Thoracic aorta (tissue), 2 donors: Measurements from ENCODE around the gene UBE2L3. TPM values are rescaled to one million over a fixed set of nuclear protein-coding genes. Genes with fewer than 3 reads are reported as not detected.
A peak's percentile ranks its signal among the peaks of the same experiment; 100 is the strongest.

Source experiments
- ATAC-seq: fragments of 150-250 bp; one replicate; pipeline ENCODE4 v1.8.0; 2017; ENCODE audit warnings: low read depth; ENCODE audit not compliant: insufficient number of reproducible peaks, low FRiP score
- DNase-seq: peaks from one replicate; pipeline ENCODE4 v3.0.0-alpha.2; 2020; ENCODE audit warnings: low spot score
- H3K27ac ChIP-seq, 2 donors: fragments of 200-600 bp; sonication (generic); 1 replicate in 1 of 2; 2 replicates in 1 of 2; pipeline ENCODE4 v1.5.1; 2016; ENCODE audit warnings: mild to moderate bottlenecking in 2 of 2, moderate library complexity in 2 of 2
- H3K27me3 ChIP-seq: fragments of 200-600 bp; sonication (generic); replicated peaks from 2 replicates; pipeline ENCODE4 v1.6.0; 2016; ENCODE audit warnings: mild to moderate bottlenecking; ENCODE audit not compliant: insufficient read depth
- H3K36me3 ChIP-seq: fragments of 200-600 bp; sonication (generic); one replicate; pipeline ENCODE4 v1.5.1; 2016
- H3K4me1 ChIP-seq, 2 donors: fragments of 200-600 bp; sonication (generic); 1 replicate in 1 of 2; 2 replicates in 1 of 2; pipeline versions ENCODE4 v1.5.1 to v1.6.0; 2016; ENCODE audit warnings: low read depth in 2 of 2, mild to moderate bottlenecking in 1 of 2; ENCODE audit not compliant: control insufficient read depth in 1 of 2
- H3K4me3 ChIP-seq: fragments of 200-600 bp; sonication (generic); 2 replicates; pipeline ENCODE4 v1.5.1; 2016; ENCODE audit warnings: mild to moderate bottlenecking
- H3K9me3 ChIP-seq: fragments of 200-600 bp; sonication (generic); 2 replicates; pipeline ENCODE4 v1.5.1; 2016
- total RNA-seq, 2 donors: library from RNA; depleted of rRNA; stranded (reverse); fragments of >200 nt; gene quantifications; one replicate each; pipeline versions ENCODE4 v1.1.0 to v1.2.3, GENCODE V29; 2016
- TF ChIP-seq, protein P1 (sequence below): fragments of 200-600 bp; sonication (generic); IDR thresholded peaks from one replicate; pipeline ENCODE4 v1.5.1; 2019; ENCODE audit warnings: antibody characterized with exemption

Gene UBE2L3
- total RNA-seq, 2 donors from 2014 or later: 33.8 to 38.3 TPM

GRCh38 chr22:21660904-21661303 lies 93.4 kb downstream of the UBE2L3 start:
- Histone ChIP-seq H3K36me3 (no peaks in the 10 kb centered on the region), H3K27ac (no peak overlapping the region), H3K4me3 (no peak overlapping the region), H3K4me1 (peaks cover 0 to 13% of the 10 kb centered on the region in 2 donors), H3K27me3 (no peaks in the 10 kb centered on the region), H3K9me3 (no peaks in the 10 kb centered on the region)
- DNase-seq: no peak
- no peak for ATAC-seq
- TF ChIP-seq, protein P1, sequence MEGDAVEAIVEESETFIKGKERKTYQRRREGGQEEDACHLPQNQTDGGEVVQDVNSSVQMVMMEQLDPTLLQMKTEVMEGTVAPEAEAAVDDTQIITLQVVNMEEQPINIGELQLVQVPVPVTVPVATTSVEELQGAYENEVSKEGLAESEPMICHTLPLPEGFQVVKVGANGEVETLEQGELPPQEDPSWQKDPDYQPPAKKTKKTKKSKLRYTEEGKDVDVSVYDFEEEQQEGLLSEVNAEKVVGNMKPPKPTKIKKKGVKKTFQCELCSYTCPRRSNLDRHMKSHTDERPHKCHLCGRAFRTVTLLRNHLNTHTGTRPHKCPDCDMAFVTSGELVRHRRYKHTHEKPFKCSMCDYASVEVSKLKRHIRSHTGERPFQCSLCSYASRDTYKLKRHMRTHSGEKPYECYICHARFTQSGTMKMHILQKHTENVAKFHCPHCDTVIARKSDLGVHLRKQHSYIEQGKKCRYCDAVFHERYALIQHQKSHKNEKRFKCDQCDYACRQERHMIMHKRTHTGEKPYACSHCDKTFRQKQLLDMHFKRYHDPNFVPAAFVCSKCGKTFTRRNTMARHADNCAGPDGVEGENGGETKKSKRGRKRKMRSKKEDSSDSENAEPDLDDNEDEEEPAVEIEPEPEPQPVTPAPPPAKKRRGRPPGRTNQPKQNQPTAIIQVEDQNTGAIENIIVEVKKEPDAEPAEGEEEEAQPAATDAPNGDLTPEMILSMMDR: no peak

DNA sequence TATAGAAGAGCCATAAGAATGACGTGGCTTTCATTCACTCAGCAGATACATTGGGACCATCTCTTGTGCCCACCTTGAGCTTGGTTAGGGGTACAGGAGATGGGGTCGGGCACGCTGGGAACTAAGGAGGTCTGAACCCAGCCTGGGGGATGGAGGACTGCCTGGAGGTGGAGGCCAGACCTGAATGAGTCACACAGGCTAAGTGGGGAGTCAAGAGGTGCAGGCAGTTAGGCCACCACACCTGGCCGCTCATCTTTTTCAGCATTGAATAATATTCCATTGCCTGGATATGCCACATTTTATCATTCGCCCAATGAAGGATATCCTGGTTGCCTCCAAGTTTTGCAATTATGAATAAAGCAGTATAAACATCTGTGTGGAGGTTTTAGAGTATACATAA lies 94.5 kb downstream of the UBE2L3 start:
- peaks cover 0 to 17% of the 10 kb centered on the region in 2 donors for H3K4me1 ChIP-seq
- DNase-seq (no peak), ATAC-seq (no peak)

GRCh38 chr22:21663738-21664137 lies 96.2 kb downstream of the UBE2L3 start:
- H3K27me3 ChIP-seq: no peaks in the 10 kb centered on the region
- ATAC-seq: no peak
- H3K4me3 ChIP-seq: no peak overlapping the region
- DNase-seq: no peak
- no peaks in the 10 kb centered on the region for H3K9me3 ChIP-seq
- H3K36me3 ChIP-seq: no peaks in the 10 kb centered on the region
- H3K4me1 ChIP-seq: peaks cover 0 to 16% of the 10 kb centered on the region in 2 donors
- TF ChIP-seq, protein P1: no peak
- no peak overlapping the region for H3K27ac ChIP-seq

More for the DNA sequence above, 94.5 kb downstream of the UBE2L3 start:
- H3K27ac ChIP-seq: no peak overlapping the region
- TF ChIP-seq, protein P1: no peak
- no peaks in the 10 kb centered on the region for H3K36me3 ChIP-seq
- no peak overlapping the region for H3K4me3 ChIP-seq
- H3K9me3 ChIP-seq: no peaks in the 10 kb centered on the region
- H3K27me3 ChIP-seq: no peaks in the 10 kb centered on the region

DNA sequence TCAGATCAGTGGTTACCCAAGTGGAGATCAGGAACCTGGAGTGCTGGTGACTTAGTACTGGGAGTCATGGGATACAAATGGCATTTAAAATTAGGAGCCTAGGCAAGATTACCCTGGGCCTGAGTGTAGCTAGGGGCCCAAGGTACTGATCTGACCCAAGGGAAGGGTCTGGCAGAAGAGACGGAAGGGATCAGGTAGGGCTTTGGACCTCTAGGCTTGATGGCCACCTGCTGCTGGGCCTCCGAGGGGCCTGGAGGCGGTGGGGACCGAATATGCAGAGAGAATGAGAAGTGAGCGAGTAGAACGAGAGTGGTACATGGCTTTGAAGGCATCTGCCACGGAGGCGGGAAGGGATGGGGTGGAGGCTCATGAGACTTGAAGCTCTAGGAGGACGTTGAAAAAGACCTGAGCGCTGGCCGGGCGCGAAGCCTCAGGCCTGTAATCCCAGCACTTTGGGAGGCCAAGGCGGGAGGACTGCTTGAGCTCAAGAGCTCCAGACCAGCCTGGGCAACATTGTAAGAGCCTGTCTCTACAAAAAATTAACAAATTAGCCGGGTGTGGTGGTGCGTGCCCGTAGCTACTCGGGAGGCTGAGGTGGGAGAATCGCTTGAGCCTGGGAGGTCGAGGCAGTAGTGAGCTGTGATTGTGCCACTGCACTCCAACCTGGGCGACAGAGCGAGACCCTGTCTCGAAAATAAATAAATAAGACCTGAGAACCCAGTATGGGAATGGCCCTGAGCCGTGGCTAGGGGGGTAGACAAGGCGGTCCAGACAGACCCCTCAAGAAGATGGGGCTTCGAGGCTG lies 97.7 kb downstream of the UBE2L3 start:
- Histone ChIP-seq H3K9me3 (no peaks in the 10 kb centered on the region), H3K36me3 (no peaks in the 10 kb centered on the region), H3K27me3 (no peaks in the 10 kb centered on the region), H3K27ac (peak overlapping the region; percentile 86 to 89), H3K4me1 (peaks cover 0 to 16% of the 10 kb centered on the region in 2 donors), H3K4me3 (peak overlapping the region; percentile 88)
- DNase-seq: no peak
- TF ChIP-seq, protein P1: no peak
- ATAC-seq: no peak

DNA sequence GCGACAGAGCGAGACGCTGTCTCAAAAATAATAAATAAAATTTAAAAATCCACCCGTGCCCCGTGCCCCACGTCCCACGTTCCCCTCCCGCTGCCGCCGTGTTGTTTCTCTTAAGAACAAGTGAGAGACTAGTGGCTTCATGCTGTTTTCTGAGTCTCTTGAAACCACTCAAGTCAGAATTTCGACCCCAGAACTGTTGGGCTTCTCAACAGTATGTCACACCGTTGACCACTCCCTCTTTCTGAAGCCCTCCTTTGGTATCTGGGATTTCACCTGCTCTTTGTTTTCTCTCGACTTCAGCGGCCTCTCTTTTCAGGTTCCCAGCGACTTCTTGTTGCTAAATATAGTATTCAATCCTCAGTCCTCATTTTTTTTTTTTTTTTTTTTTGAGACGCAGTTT lies 99.3 kb downstream of the UBE2L3 start:
- H3K27ac ChIP-seq: peak overlapping the region in 1 of 2 donors; percentile 89

More for the DNA sequence above, 99.3 kb downstream of the UBE2L3 start:
- Histone ChIP-seq H3K36me3 (peaks cover 12% of the 10 kb centered on the region), H3K4me1 (peaks cover 0 to 16% of the 10 kb centered on the region in 2 donors), H3K4me3 (peak overlapping the region; percentile 88), H3K9me3 (no peaks in the 10 kb centered on the region), H3K27me3 (no peaks in the 10 kb centered on the region)
- no peak for ATAC-seq
- TF ChIP-seq, protein P1: no peak
- no peak for DNase-seq
